HG03342 (cell line): Measurements from ENCODE around the gene MYO3A.

ENCODE experiments used
- ATAC-seq: cut with Tn5 transposase; IDR thresholded peaks from one replicate; pipeline ENCODE4 v1.9.1; 2021; ENCODE audit warnings: mild to moderate bottlenecking, moderate library complexity; ENCODE audit not compliant: unreplicated experiment

MYO3A gene

GRCh38 chr10:26243351-26243720 is 309.3 kb downstream of the MYO3A start:
- no peak for ATAC-seq

- ATAC-seq = no peak
Observed at GRCh38 chr10:26249681-26250080, 315.7 kb downstream of the MYO3A start.

DNA sequence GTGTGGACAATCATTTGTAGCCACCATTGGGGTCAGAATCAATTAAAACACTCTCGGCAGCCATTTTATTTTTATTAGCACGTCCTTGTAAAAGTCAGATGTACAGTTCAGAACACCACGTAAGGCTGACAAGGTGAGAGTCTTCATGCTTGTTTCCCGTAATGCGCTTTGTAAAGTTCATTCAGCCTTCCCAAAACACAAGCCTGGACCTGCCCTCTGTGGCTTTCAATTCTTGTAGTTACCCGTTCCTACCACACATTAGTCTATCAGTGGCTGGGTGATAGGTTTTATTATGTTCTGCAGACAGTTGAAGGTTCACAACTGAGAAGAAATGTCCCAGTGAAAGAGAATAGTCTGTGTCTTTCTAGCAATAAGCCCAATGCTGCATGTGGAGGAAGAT is 317.9 kb downstream of the MYO3A start:
- ATAC-seq = no peak

- no peak for ATAC-seq
Observed at GRCh38 chr10:26254616-26255015, 320.6 kb downstream of the MYO3A start.

DNA sequence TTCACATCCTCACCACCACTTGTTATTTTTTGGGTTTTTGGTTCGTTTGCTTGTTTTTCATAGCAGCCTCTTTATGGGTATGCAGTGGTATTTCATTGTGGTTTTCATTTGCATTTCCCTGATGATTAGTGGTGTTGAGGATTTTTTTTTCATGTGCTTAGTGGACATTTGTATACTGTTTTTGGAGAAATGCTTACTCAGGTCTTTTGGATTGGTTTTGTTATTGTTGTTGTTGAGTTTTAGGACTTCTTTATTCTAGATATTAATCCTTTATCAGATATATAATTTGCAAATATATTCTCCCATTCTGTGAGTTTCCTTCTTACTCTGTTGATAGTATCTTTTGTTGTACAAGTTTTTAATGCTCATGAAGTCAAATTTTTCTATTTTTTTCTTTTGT is 325.3 kb downstream of the MYO3A start:
- ATAC-seq = no peak
